Duodenal mucosa (tissue), 2 donors: Measurements from ENCODE around the gene ATP5PD.
"Not testable (repeated sequence)": the region's sequence is repeated elsewhere in the genome, so short reads cannot be mapped to it uniquely, and the experiment has no call there.

Experiments used
- H3K27ac ChIP-seq: one replicate; pipeline ENCODE4 v1.7.0; 2013; ENCODE audit warnings: low read depth, low read length
- H3K27me3 ChIP-seq, 2 donors: one replicate each; pipeline ENCODE4 v1.7.0; 2013; ENCODE audit warnings: low read length in 2 of 2, control low read depth in 1 of 2; ENCODE audit not compliant: insufficient read depth in 2 of 2, control insufficient read depth in 1 of 2
- H3K36me3 ChIP-seq, 2 donors: one replicate each; pipeline ENCODE4 v1.7.0; 2013; ENCODE audit warnings: low read length in 2 of 2, control low read depth in 1 of 2; ENCODE audit not compliant: insufficient read depth in 2 of 2, control insufficient read depth in 1 of 2
- H3K4me1 ChIP-seq, 2 donors: one replicate each; pipeline ENCODE4 v1.7.0; 2013; ENCODE audit warnings: low read length in 2 of 2, control low read depth in 1 of 2; ENCODE audit not compliant: insufficient read depth in 2 of 2, control insufficient read depth in 1 of 2
- H3K4me3 ChIP-seq, 2 donors: one replicate each; pipeline ENCODE4 v1.7.0; 2013; ENCODE audit warnings: low read length in 2 of 2, low read depth in 1 of 2
- H3K9ac ChIP-seq, 2 donors: one replicate each; pipeline ENCODE4 v1.7.0; 2013; ENCODE audit warnings: low read length in 2 of 2, low read depth in 1 of 2
- H3K9me3 ChIP-seq, 2 donors: one replicate each; pipeline ENCODE4 v1.7.0; 2013; ENCODE audit warnings: low read length in 2 of 2, control low read depth in 1 of 2; ENCODE audit not compliant: control insufficient read depth in 1 of 2

Gene ATP5PD

DNA sequence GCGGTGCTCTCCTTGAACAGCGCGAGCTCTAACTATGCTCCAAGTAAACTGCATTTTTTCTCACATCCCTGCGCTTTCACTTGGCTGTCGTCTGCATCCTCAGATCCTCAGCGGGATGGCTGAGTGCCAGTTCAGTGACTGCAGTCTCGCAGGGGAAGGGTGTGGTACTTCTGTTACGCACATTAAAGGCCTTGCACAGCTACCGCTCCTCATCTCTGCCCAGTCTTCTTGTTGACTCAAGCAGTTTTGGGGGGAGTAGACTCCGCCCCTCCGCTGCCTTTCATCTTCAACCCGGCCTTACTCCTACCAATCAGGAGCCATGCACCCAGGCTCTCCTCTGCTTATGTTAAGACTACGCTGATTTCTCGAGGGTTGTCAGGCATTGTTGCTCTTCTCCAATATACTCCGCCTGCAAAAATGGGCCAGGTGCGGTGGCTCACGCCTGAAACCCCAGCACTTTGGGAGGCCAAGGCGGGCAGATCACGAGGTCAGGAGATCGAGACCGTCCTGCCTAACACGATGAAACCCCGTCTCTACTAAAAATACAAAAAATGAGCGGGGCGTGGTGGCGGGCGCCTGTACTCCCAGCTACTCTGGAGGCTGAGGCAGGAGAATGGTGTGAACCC lies 10.0 kb downstream of the ATP5PD start:
- Histone ChIP-seq H3K27ac (no peak overlapping the region), H3K27me3 (no peaks in the 10 kb centered on the region), H3K9ac (no peak overlapping the region), H3K36me3 (peaks cover 17 to 35% of the 10 kb centered on the region in 2 donors), H3K4me1 (peaks cover 15 to 40% of the 10 kb centered on the region in 2 donors), H3K4me3 (peak overlapping the region in 1 of 2 donors; percentile 2), H3K9me3 (no peaks in the 10 kb centered on the region)

- Histone ChIP-seq H3K9me3 (no peaks in the 10 kb centered on the region), H3K36me3 (peaks cover 3 to 12% of the 10 kb centered on the region in 2 donors), H3K4me1 (peaks cover 15 to 40% of the 10 kb centered on the region in 2 donors), H3K27me3 (no peaks in the 10 kb centered on the region), H3K27ac (peak overlapping the region; percentile 54), H3K9ac (peak overlapping the region; percentile 72 to 82), H3K4me3 (peak overlapping the region; percentile 82 to 86)
Measured at GRCh38 chr17:75034236-75034908, 12.4 kb downstream of the ATP5PD start.

- Histone ChIP-seq H3K9me3 (no peaks in the 10 kb centered on the region), H3K4me3 (peak overlapping the region; percentile 82 to 86), H3K27ac (peak overlapping the region; percentile 54), H3K9ac (peak overlapping the region; percentile 72 to 82), H3K4me1 (peaks cover 15 to 40% of the 10 kb centered on the region in 2 donors), H3K36me3 (peaks cover 0 to 4% of the 10 kb centered on the region in 2 donors), H3K27me3 (no peaks in the 10 kb centered on the region)
Measured at GRCh38 chr17:75033346-75034235, 13.2 kb downstream of the ATP5PD start.

GRCh38 chr17:75032720-75033280 lies 14.0 kb downstream of the ATP5PD start:
- H3K9ac ChIP-seq = no peak overlapping the region
- H3K27ac ChIP-seq = no peak overlapping the region
- no peaks in the 10 kb centered on the region for H3K27me3 ChIP-seq
- H3K9me3 ChIP-seq = no peaks in the 10 kb centered on the region
- H3K4me1 ChIP-seq = peaks cover 15 to 40% of the 10 kb centered on the region in 2 donors
- H3K4me3 ChIP-seq = peak overlapping the region in 1 of 2 donors; percentile 86
- no peaks in the 10 kb centered on the region for H3K36me3 ChIP-seq

- Histone ChIP-seq H3K9ac (no peak overlapping the region), H3K27ac (no peak overlapping the region), H3K4me1 (peaks cover 15 to 40% of the 10 kb centered on the region in 2 donors)
Measured at GRCh38 chr17:75031972-75032719, 14.6 kb downstream of the ATP5PD start.

DNA sequence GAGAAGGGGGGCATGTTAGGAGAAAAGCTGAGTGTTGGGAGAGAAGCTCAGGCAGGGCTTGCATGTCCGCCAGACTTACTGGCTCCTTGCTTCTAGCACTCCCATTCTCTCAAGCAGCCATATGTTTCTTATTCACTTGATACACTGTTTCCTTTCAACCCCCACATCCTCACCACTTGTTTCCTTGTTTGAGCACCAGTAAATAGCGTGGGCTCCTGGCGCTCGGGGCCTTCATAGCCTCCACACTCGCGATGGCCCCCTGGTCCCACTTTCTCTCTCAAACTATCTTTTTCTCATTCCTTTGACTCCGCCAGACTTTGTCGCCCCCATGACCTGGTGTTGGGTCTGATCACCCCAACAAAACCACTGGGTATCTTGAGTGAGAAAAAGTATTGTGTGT lies 16.6 kb downstream of the ATP5PD start:
- no peaks in the 10 kb centered on the region for H3K27me3 ChIP-seq
- peaks cover 7 to 22% of the 10 kb centered on the region in 2 donors for H3K4me1 ChIP-seq
- no peak overlapping the region for H3K27ac ChIP-seq
- no peaks in the 10 kb centered on the region for H3K36me3 ChIP-seq
- H3K9me3 ChIP-seq = no peaks in the 10 kb centered on the region
- H3K9ac ChIP-seq = no peak overlapping the region
- no peak overlapping the region for H3K4me3 ChIP-seq

More at GRCh38 chr17:75031972-75032719, 14.6 kb downstream of the ATP5PD start:
- no peaks in the 10 kb centered on the region for H3K27me3 ChIP-seq
- no peaks in the 10 kb centered on the region for H3K9me3 ChIP-seq
- peak overlapping the region in 1 of 2 donors; percentile 56 for H3K4me3 ChIP-seq
- H3K36me3 ChIP-seq = no peaks in the 10 kb centered on the region

DNA sequence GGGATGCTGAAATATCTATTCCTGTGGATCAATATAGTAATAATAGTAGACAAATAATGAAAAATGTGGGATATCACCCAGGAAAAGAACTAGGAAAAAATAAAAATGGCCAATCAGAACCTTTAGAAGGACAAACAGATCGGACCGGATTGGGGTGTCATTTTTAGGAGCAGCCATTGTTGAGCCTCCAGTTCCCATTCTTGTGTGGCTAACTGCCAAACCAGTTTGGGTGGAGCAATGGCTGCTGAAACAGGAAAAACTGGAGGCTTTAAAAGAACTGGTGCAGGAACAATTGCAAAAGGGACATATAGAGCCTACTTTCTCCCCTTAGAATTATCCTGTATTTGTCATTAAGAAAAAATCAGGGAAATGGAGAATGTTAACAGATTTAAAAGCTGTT lies 20.1 kb downstream of the ATP5PD start:
- H3K27me3 ChIP-seq, H3K27ac ChIP-seq, H3K9me3 ChIP-seq, H3K4me3 ChIP-seq, H3K4me1 ChIP-seq, H3K9ac ChIP-seq: not testable (repeated sequence)
- peaks cover 4 to 11% of the 10 kb centered on the region in 2 donors for H3K36me3 ChIP-seq

DNA sequence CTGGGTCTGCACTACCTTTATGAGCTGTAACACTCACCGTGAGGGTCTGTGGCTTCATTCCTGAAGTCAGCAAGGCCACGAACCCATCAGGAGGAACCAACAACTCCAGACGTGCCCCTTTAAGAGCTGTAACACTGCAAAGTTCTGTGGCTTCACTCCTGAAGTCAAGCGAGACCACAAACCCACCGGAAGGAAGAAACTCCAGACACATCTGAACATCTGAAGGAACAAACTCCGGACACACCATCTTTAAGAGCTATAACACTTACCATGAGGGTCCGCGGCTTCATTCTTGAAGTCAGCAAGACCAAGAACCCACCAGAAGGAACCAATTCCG lies 21.4 kb downstream of the ATP5PD start:
- not testable (repeated sequence) for H3K27me3 ChIP-seq, H3K9ac ChIP-seq, H3K9me3 ChIP-seq, H3K4me1 ChIP-seq, H3K27ac ChIP-seq, H3K4me3 ChIP-seq
- peaks cover 9 to 23% of the 10 kb centered on the region in 2 donors for H3K36me3 ChIP-seq

GRCh38 chr17:75024686-75025397 lies 21.9 kb downstream of the ATP5PD start:
- H3K36me3 ChIP-seq = peaks cover 9 to 29% of the 10 kb centered on the region in 2 donors
- no peak overlapping the region for H3K9ac ChIP-seq
- no peaks in the 10 kb centered on the region for H3K9me3 ChIP-seq
- no peaks in the 10 kb centered on the region for H3K4me1 ChIP-seq
- H3K27me3 ChIP-seq = no peaks in the 10 kb centered on the region
- H3K4me3 ChIP-seq = no peak overlapping the region
- H3K27ac ChIP-seq = no peak overlapping the region
